ENCODE data around the gene PHLDB2. TPM values are rescaled to one million over a fixed set of nuclear protein-coding genes. Genes with fewer than 3 reads are reported as not detected.

The PHLDB2 gene
- total RNA-seq, 1 donor from 2014 or later, result 57.2 TPM

- H3K27me3 ChIP-seq (ENCODE audit: control insufficient read depth, insufficient read depth, low read length), result no peaks in the 10 kb centered on the region
- TF ChIP-seq CTCF (IDR thresholded peaks at IDR 0.05; ENCODE audit: insufficient read depth, low read length, poor library complexity, severe bottlenecking), result no peak
- H3K36me3 ChIP-seq (ENCODE audit: control insufficient read depth, insufficient read depth, low read length), result no peaks in the 10 kb centered on the region
- H3K4me3 ChIP-seq (ENCODE audit: low read depth, low read length), result no peak overlapping the region
- no peak for DNase-seq (ENCODE audit: low read depth)
Measured at GRCh38 chr3:111961461-111962164, 102.5 kb downstream of the PHLDB2 start.

DNA sequence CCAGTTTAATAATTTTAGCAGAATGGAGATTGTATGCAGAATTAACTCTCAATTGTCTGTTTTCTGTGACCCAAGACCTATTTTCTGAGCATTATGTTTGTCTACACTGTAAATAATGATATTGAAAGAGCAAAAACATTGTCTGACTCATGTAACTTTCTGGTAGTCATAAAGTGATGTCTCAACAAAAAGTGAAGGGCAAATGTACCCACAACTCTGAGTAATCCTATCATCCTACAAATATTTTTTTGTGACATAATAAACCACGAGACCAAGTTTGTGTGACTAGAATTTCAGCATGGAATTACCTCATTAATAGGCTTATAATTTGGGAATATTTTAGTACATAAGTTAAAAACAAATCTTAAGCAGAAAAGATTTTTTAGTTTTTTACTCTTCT, 104.4 kb downstream of the PHLDB2 start:
- H3K36me3 ChIP-seq (ENCODE audit: control insufficient read depth, insufficient read depth, low read length), result no peaks in the 10 kb centered on the region
- TF ChIP-seq CTCF (IDR thresholded peaks at IDR 0.05; ENCODE audit: insufficient read depth, low read length, poor library complexity, severe bottlenecking), result no peak
- peak; percentile 29 for DNase-seq (ENCODE audit: low read depth)

DNA sequence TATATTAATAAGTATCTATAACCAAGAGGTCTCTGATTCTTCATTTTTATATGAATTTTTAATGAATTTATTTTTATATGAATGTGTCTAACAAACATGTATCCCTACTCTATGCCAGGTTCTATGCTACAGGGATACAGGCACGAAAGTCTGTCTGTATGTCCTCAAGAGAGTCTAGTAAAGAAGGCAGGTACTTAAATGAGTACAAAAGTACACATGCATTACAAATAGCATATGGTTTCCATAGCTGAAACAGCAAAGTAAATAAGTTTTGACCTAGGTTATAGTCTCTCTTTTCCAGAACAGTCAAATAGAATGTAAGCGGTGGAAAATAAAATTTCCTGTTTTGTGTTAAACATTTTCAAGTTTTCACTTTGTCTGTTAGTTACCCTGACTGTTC, 106.4 kb downstream of the PHLDB2 start:
- Histone ChIP-seq H3K27me3 (ENCODE audit: control insufficient read depth, insufficient read depth, low read length) (no peaks in the 10 kb centered on the region), H3K4me3 (ENCODE audit: low read depth, low read length) (no peak overlapping the region), H3K36me3 (ENCODE audit: control insufficient read depth, insufficient read depth, low read length) (no peaks in the 10 kb centered on the region)
- no peak for DNase-seq (ENCODE audit: low read depth)
- no peak for TF ChIP-seq CTCF (IDR thresholded peaks at IDR 0.05; ENCODE audit: insufficient read depth, low read length, poor library complexity, severe bottlenecking)

More for the DNA sequence above, 104.4 kb downstream of the PHLDB2 start:
- Histone ChIP-seq H3K4me3 (ENCODE audit: low read depth, low read length) (no peak overlapping the region), H3K27me3 (ENCODE audit: control insufficient read depth, insufficient read depth, low read length) (no peaks in the 10 kb centered on the region)

DNA sequence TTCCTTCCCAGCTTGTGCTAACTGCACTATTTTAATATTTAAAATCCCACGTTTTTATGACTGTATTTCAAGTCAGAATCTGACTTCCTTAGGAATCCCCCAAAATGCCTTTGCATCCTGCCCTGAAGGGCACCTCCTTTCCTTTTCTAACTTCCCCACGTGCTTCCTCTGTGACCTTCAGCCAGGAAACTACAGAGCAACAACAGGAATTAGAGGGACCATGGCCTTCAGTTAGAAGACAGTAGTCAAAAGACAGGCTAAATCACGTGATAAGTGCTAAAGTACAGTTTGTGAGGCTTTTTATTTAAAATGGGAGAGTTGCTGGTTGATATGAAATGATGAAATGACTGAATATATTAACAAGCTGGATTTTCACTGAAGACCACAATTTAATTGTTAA, 108.0 kb downstream of the PHLDB2 start:
- peaks cover 2% of the 10 kb centered on the region for H3K36me3 ChIP-seq (ENCODE audit: control insufficient read depth, insufficient read depth, low read length)
- DNase-seq (ENCODE audit: low read depth), result no peak
- H3K4me3 ChIP-seq (ENCODE audit: low read depth, low read length), result no peak overlapping the region
- H3K27me3 ChIP-seq (ENCODE audit: control insufficient read depth, insufficient read depth, low read length), result no peaks in the 10 kb centered on the region
- no peak for TF ChIP-seq CTCF (IDR thresholded peaks at IDR 0.05; ENCODE audit: insufficient read depth, low read length, poor library complexity, severe bottlenecking)

- no peaks in the 10 kb centered on the region for H3K27me3 ChIP-seq (ENCODE audit: control insufficient read depth, insufficient read depth, low read length)
- no peak overlapping the region for H3K4me3 ChIP-seq (ENCODE audit: low read depth, low read length)
- peaks cover 2% of the 10 kb centered on the region for H3K36me3 ChIP-seq (ENCODE audit: control insufficient read depth, insufficient read depth, low read length)
- peak; percentile 92 for TF ChIP-seq CTCF (IDR thresholded peaks at IDR 0.05; ENCODE audit: insufficient read depth, low read length, poor library complexity, severe bottlenecking)
- peak; percentile 28 for DNase-seq (ENCODE audit: low read depth)
Measured at GRCh38 chr3:111967651-111968274, 108.7 kb downstream of the PHLDB2 start.
